ENCODE measurements around the gene PDE1A.

PDE1A gene

DNA sequence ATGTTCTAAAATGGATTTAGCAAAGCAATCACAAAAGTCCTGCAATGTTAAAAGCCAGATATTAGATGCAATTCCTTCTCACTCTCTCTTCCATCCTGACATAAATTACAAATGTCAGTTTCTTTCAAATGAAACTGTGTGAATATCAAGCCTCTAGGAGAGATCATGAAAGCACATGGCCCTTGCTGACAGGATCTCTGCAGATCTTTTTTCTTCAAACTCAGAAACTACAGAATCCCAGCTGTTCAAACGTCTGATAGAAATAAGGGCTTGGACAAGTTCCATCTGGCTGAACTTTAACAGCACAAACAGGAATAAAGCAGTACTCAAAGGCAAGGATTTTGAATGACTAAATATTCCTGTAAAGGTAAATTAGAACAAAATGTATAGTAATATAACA, 47.6 kb downstream of the PDE1A start:
- peak; percentile 59 for DNase-seq (ENCODE audit: low read depth)
- in situ Hi-C loops (cut with HindIII; ENCODE audit: low sequenced_read_pairs), result no loop called here
- H3K4me3 ChIP-seq (ENCODE audit: low read depth, low read length), result no peak overlapping the region
- TF ChIP-seq, protein P1, sequence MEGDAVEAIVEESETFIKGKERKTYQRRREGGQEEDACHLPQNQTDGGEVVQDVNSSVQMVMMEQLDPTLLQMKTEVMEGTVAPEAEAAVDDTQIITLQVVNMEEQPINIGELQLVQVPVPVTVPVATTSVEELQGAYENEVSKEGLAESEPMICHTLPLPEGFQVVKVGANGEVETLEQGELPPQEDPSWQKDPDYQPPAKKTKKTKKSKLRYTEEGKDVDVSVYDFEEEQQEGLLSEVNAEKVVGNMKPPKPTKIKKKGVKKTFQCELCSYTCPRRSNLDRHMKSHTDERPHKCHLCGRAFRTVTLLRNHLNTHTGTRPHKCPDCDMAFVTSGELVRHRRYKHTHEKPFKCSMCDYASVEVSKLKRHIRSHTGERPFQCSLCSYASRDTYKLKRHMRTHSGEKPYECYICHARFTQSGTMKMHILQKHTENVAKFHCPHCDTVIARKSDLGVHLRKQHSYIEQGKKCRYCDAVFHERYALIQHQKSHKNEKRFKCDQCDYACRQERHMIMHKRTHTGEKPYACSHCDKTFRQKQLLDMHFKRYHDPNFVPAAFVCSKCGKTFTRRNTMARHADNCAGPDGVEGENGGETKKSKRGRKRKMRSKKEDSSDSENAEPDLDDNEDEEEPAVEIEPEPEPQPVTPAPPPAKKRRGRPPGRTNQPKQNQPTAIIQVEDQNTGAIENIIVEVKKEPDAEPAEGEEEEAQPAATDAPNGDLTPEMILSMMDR (IDR thresholded peaks at IDR 0.05; ENCODE audit: low read depth, low read length, missing control alignments), result no peak

DNA sequence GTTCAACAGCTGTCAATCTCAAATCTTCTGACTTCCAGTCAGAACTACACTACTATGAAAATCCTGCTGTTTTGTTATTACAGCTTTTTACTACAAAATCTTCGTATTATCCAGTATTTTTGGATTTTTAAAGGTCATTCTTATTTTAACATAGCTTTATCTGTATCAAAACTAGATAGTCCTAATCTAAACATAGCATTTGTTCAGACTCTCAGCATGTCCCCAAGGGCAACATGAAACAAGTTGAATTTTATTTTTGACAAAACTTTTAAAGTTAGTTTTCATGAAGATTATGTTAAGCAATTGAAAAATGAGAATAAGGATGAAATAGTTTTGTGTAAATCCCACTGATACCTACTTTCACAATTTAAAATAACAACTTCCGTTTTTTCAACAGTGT, 48.1 kb downstream of the PDE1A start:
- DNase-seq (ENCODE audit: low read depth), result no peak

DNA sequence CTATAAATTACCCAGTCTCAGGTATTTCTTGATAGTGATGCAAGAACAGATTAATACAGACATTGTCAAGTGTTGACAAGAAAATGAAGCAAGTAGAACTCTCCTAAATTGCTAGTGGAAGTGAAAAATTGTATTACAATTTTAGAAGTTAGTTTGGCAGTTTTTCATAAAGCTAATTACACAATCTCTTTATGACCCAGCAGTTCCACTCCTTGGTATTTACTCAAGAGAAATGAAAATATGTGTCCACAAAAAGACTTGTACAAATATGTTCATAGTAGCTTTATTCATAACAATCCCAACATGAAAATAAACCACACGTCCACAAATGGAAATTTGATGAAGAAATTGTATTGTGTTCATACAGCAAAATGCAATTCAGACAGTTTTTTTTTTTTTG, 49.4 kb downstream of the PDE1A start:
- H3K4me3 ChIP-seq (ENCODE audit: low read depth, low read length), result no peak overlapping the region
- in situ Hi-C loops (cut with HindIII; ENCODE audit: low sequenced_read_pairs), result no loop called here
- DNase-seq (ENCODE audit: low read depth), result no peak
- TF ChIP-seq, protein P1 (IDR thresholded peaks at IDR 0.05; ENCODE audit: low read depth, low read length, missing control alignments), result no peak

More for the DNA sequence above, 48.1 kb downstream of the PDE1A start:
- in situ Hi-C loops (cut with HindIII; ENCODE audit: low sequenced_read_pairs), result no loop called here
- no peak overlapping the region for H3K4me3 ChIP-seq (ENCODE audit: low read depth, low read length)
- TF ChIP-seq, protein P1 (IDR thresholded peaks at IDR 0.05; ENCODE audit: low read depth, low read length, missing control alignments), result no peak

DNA sequence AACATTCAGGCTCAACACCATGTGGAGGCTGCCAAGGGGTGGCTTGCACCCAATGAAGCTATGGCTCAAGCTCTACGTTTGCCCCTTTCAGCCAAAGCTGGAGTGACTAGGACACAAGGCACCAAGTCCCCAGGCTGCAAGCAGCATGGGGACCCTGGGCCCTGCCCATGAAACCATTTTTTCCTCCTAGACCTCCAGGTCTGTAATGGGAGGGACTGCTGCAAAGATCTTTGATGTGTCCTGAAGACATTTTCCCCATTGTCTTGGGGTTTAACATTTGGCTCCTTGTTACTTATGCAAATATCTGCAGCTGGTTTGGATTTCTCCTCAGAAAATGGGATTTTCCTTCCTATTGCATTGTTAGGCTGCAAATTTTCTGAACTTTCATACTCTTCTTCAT, 51.0 kb downstream of the PDE1A start:
- TF ChIP-seq, protein P1 (IDR thresholded peaks at IDR 0.05; ENCODE audit: low read depth, low read length, missing control alignments), result no peak
- in situ Hi-C loops (cut with HindIII; ENCODE audit: low sequenced_read_pairs), result no loop called here
- no peak overlapping the region for H3K4me3 ChIP-seq (ENCODE audit: low read depth, low read length)
- DNase-seq (ENCODE audit: low read depth), result no peak

DNA sequence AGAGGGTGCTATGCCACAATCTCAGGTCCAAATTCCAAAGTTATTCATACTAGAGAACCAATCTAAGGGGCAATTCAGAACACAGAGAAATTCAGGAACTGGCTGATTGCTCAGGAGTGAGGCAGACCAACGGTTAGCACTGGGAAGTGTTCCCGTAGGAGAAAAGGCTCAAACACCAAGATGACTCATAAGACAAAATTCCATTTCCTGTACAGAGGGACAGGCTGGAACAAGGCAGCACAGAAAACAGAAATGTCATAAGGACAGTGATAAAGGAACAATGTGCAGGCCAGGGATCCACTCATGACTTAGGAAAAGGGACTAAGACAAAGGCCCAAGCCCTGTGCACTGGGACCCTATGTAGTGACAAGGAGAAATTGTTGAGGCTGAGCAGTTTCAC, 54.2 kb downstream of the PDE1A start:
- TF ChIP-seq, protein P1 (IDR thresholded peaks at IDR 0.05; ENCODE audit: low read depth, low read length, missing control alignments), result no peak
- DNase-seq (ENCODE audit: low read depth), result peak; percentile 73
- no peak overlapping the region for H3K4me3 ChIP-seq (ENCODE audit: low read depth, low read length)
- in situ Hi-C loops (cut with HindIII; ENCODE audit: low sequenced_read_pairs), result no loop called here

DNA sequence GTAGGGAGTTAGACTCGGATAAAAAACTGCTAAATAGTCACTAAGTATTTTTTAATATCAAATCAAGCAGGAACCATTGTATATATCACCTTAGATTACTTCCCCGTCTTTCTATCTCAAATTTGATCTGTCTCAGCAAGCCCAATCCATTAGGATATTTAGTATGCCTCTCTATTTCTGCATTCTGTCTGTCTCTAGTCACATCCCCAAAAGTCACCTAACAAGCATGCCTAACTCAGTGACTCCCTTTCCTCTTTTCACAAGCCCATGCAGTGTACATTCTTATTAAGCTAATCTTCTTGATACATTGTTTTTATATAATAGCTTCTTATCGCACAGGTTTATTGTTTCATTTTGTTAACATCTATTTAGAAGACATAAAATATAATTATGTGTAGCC, 57.8 kb downstream of the PDE1A start:
- in situ Hi-C loops (cut with HindIII; ENCODE audit: low sequenced_read_pairs), result no loop called here
- TF ChIP-seq, protein P1 (IDR thresholded peaks at IDR 0.05; ENCODE audit: low read depth, low read length, missing control alignments), result no peak
- DNase-seq (ENCODE audit: low read depth), result no peak
- H3K4me3 ChIP-seq (ENCODE audit: low read depth, low read length), result no peak overlapping the region

DNA sequence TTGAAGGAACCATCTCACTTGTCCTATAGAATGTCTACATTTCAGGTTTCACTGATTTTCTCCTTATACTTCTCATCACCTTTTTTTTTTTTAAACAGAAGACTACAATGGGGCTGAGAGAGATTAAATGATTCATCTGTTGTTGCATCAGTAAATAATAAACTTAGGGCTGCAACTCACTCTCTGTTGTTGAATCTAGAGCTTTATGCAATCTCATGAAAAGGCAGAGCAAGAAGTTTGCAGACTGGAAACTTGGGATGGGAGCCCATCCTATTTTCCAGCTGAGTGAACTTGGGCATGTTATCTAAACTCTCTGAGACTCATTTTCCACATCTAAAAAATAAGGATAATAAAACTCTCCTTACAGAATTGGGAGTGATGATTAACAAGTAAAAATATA, 58.4 kb downstream of the PDE1A start:
- TF ChIP-seq, protein P1 (IDR thresholded peaks at IDR 0.05; ENCODE audit: low read depth, low read length, missing control alignments), result no peak
- in situ Hi-C loops (cut with HindIII; ENCODE audit: low sequenced_read_pairs), result no loop called here
- no peak overlapping the region for H3K4me3 ChIP-seq (ENCODE audit: low read depth, low read length)
- DNase-seq (ENCODE audit: low read depth), result peak; percentile 9
